DND-41 (cell line): ENCODE data around the gene TRIP10.

Experiments used
- CTCF ChIP-seq: IDR thresholded peaks from 2 replicates; pipeline ENCODE4 v1.5.1; 2012; ENCODE audit warnings: borderline replicate concordance, low read length, moderate library complexity, mild to moderate bottlenecking; ENCODE audit not compliant: poor library complexity, severe bottlenecking; ENCODE audit errors: extremely low read depth
- EZH2 ChIP-seq: IDR thresholded peaks from 3 replicates; pipeline ENCODE4 v1.6.1; 2012; ENCODE audit warnings: borderline replicate concordance, low read depth, mild to moderate bottlenecking, moderate library complexity, low read length, inconsistent platforms; ENCODE audit not compliant: severe bottlenecking

- TF ChIP-seq CTCF (no peak), EZH2 (no peak)
Measured at GRCh38 chr19:6717441-6717971, 22.0 kb upstream of the TRIP10 start.
